Stimulated activated CD4-positive, alpha-beta T cell treated with anti-CD3 and anti-CD28 coated beads, Interleukin-15, amount 100 ng/mL, for 24 hours (primary cell): ENCODE data around the gene CREB3L1.
"Not testable (repeated sequence)": the region's sequence is repeated elsewhere in the genome, so short reads cannot be mapped to it uniquely, and the experiment has no call there.

Source experiments
- DNase-seq: peaks from one replicate; pipeline ENCODE4 v3.0.0-alpha.2; 2020

CREB3L1 gene

GRCh38 chr11:46248289-46249102, 29.0 kb upstream of the CREB3L1 start:
- DNase-seq: no peak

- DNase-seq: no peak
Measured at GRCh38 chr11:46249103-46249937, 28.1 kb upstream of the CREB3L1 start.

- no peak for DNase-seq
Measured at GRCh38 chr11:46249938-46250744, 27.3 kb upstream of the CREB3L1 start.

GRCh38 chr11:46250745-46251052, 26.8 kb upstream of the CREB3L1 start:
- DNase-seq: no peak

- DNase-seq: no peak
Measured at GRCh38 chr11:46251954-46252353, 25.5 kb upstream of the CREB3L1 start.

- DNase-seq: no peak
Measured at GRCh38 chr11:46252373-46252914, 25.0 kb upstream of the CREB3L1 start.

GRCh38 chr11:46253258-46254132, 24.0 kb upstream of the CREB3L1 start:
- no peak for DNase-seq

- DNase-seq: no peak
Measured at GRCh38 chr11:46254133-46254491, 23.4 kb upstream of the CREB3L1 start.

- DNase-seq: no peak
Measured at GRCh38 chr11:46256540-46257001, 20.9 kb upstream of the CREB3L1 start.

GRCh38 chr11:46259347-46259746, 18.1 kb upstream of the CREB3L1 start:
- not testable (repeated sequence) for DNase-seq

- no peak for DNase-seq
Measured at GRCh38 chr11:46259971-46260560, 17.4 kb upstream of the CREB3L1 start.

GRCh38 chr11:46263120-46263519, 14.3 kb upstream of the CREB3L1 start:
- DNase-seq: no peak

- no peak for DNase-seq
Measured at GRCh38 chr11:46264030-46264429, 13.4 kb upstream of the CREB3L1 start.

- DNase-seq: no peak
Measured at GRCh38 chr11:46264976-46265375, 12.5 kb upstream of the CREB3L1 start.

- DNase-seq: no peak
Measured at GRCh38 chr11:46265764-46266163, 11.7 kb upstream of the CREB3L1 start.

- DNase-seq: no peak
Measured at GRCh38 chr11:46267930-46268329, 9.5 kb upstream of the CREB3L1 start.

- DNase-seq: no peak
Measured at GRCh38 chr11:46270684-46271083, 6.8 kb upstream of the CREB3L1 start.

GRCh38 chr11:46271407-46271806, 6.1 kb upstream of the CREB3L1 start:
- DNase-seq: no peak

- no peak for DNase-seq
Measured at GRCh38 chr11:46271875-46272815, 5.3 kb upstream of the CREB3L1 start.

GRCh38 chr11:46272816-46273427, 4.5 kb upstream of the CREB3L1 start:
- DNase-seq: no peak
